ENCODE measurements around the gene USP10. TPM values are rescaled to one million over a fixed set of nuclear protein-coding genes. Genes with fewer than 3 reads are reported as not detected.

The USP10 gene
- total RNA-seq, 1 donor from 2014 or later: 100 TPM

DNA sequence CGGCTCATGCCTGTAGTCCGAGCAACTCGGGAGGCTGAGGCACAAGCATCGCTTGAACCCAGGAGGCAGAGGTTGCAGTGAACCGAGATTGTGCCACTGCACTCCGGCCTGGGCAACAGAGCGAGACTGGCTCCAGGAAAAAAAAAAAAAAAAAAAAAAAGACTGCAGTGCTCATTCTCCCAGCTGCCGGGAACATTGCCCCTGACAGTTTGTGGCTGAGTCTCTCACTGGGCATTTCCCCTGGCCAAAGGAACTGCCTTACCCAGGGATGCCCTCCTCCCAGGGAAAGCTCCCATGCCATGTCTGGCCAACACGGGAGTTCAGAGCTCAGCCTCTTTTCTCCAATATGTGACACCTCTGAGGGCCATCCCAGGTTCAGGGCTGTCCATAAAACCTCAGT lies 21.3 kb upstream of the USP10 start:
- peaks cover 13% of the 10 kb centered on the region for H3K4me1 Mint-ChIP-seq (ENCODE audit: low read depth, unreplicated experiment)
- no peak overlapping the region for H3K4me3 Mint-ChIP-seq (ENCODE audit: unreplicated experiment)
- H3K27ac Mint-ChIP-seq (ENCODE audit: unreplicated experiment): no peak overlapping the region
- peaks cover 7% of the 10 kb centered on the region for H3K9me3 Mint-ChIP-seq (ENCODE audit: unreplicated experiment)
- TF ChIP-seq, protein P1, sequence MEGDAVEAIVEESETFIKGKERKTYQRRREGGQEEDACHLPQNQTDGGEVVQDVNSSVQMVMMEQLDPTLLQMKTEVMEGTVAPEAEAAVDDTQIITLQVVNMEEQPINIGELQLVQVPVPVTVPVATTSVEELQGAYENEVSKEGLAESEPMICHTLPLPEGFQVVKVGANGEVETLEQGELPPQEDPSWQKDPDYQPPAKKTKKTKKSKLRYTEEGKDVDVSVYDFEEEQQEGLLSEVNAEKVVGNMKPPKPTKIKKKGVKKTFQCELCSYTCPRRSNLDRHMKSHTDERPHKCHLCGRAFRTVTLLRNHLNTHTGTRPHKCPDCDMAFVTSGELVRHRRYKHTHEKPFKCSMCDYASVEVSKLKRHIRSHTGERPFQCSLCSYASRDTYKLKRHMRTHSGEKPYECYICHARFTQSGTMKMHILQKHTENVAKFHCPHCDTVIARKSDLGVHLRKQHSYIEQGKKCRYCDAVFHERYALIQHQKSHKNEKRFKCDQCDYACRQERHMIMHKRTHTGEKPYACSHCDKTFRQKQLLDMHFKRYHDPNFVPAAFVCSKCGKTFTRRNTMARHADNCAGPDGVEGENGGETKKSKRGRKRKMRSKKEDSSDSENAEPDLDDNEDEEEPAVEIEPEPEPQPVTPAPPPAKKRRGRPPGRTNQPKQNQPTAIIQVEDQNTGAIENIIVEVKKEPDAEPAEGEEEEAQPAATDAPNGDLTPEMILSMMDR (IDR thresholded peaks at IDR 0.05; ENCODE audit: partially characterized antibody, unreplicated experiment): no peak
- H3K27me3 Mint-ChIP-seq (ENCODE audit: unreplicated experiment): peaks cover 2% of the 10 kb centered on the region
- H3K36me3 Mint-ChIP-seq (ENCODE audit: unreplicated experiment): no peaks in the 10 kb centered on the region
- DNase-seq: no peak

DNA sequence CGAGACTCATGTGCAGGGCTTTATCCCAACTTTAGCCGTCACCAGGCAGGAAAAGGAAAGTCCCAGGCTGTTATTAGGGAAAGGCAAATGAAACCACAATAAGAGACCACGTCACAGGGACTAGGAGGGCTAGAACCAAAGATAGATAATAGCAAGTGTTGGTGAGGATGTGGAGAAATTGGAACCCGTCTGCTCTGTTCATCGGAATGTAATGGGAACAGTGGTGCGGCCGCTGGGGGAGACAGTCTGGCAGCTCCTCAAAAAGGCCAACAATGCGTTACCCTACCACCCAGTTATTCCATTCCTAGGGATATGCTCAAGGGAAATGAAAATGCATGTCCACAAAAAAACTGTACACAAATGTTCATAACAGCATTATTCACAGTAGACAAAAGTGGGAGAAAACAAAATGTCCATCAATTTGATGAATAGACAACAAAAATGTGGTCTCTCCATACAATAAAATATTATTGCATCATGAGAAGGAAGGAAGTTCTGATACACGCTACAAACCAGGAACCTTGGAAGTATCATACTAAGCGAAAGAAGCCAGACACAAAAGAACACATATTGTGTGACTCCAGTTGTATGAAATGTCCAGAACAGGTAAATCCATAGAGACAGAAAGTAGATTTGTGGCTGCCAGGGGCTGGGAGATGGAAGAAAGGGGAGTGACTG lies 19.5 kb upstream of the USP10 start:
- no peak overlapping the region for H3K27ac Mint-ChIP-seq (ENCODE audit: unreplicated experiment)
- H3K4me3 Mint-ChIP-seq (ENCODE audit: unreplicated experiment): no peak overlapping the region
- TF ChIP-seq, protein P1 (IDR thresholded peaks at IDR 0.05; ENCODE audit: partially characterized antibody, unreplicated experiment): no peak
- H3K9me3 Mint-ChIP-seq (ENCODE audit: unreplicated experiment): peaks cover 7% of the 10 kb centered on the region
- peaks cover 2% of the 10 kb centered on the region for H3K27me3 Mint-ChIP-seq (ENCODE audit: unreplicated experiment)
- H3K4me1 Mint-ChIP-seq (ENCODE audit: low read depth, unreplicated experiment): peaks cover 14% of the 10 kb centered on the region
- no peaks in the 10 kb centered on the region for H3K36me3 Mint-ChIP-seq (ENCODE audit: unreplicated experiment)
- DNase-seq: no peak

DNA sequence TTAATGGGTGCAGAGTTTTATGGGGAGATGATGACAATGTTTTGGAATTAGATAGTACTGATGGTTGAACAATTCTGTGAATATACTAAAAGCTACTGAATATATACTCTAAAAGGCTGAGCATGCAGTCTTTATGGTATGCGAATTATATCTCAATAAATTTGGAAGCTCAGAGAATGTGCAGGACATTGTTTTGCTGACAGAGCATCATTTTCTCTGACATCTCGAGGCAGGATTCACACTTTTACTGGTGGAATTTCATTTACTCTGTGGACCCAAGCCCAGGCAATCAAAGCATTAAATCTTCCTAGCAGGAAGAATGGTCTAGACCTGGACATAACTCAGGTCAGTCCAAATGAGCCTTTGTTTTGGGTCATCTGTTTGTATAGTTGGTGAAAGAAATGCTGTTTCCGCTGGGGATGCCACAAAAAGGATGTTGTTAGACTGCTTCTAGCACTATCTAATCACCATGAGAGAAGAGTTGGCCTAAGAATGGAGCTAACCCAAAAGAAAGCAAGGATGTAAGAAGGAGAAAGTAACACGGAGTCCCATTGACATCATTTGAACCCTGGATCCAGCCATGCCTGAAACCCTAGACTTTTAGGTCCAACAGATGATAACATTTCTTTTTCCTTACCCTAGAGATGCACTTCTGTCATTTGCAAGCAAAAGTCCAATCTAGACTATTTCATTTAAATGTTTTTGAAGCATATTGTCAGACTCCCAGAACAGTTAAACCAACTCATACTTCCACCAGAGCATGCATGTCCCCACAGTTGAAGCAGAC lies 18.8 kb upstream of the USP10 start:
- H3K4me3 Mint-ChIP-seq (ENCODE audit: unreplicated experiment): no peak overlapping the region
- no peaks in the 10 kb centered on the region for H3K36me3 Mint-ChIP-seq (ENCODE audit: unreplicated experiment)
- no peak overlapping the region for H3K27ac Mint-ChIP-seq (ENCODE audit: unreplicated experiment)
- TF ChIP-seq, protein P1 (IDR thresholded peaks at IDR 0.05; ENCODE audit: partially characterized antibody, unreplicated experiment): no peak
- DNase-seq: no peak
- H3K4me1 Mint-ChIP-seq (ENCODE audit: low read depth, unreplicated experiment): peaks cover 14% of the 10 kb centered on the region
- H3K9me3 Mint-ChIP-seq (ENCODE audit: unreplicated experiment): peaks cover 7% of the 10 kb centered on the region
- H3K27me3 Mint-ChIP-seq (ENCODE audit: unreplicated experiment): peaks cover 2% of the 10 kb centered on the region

DNA sequence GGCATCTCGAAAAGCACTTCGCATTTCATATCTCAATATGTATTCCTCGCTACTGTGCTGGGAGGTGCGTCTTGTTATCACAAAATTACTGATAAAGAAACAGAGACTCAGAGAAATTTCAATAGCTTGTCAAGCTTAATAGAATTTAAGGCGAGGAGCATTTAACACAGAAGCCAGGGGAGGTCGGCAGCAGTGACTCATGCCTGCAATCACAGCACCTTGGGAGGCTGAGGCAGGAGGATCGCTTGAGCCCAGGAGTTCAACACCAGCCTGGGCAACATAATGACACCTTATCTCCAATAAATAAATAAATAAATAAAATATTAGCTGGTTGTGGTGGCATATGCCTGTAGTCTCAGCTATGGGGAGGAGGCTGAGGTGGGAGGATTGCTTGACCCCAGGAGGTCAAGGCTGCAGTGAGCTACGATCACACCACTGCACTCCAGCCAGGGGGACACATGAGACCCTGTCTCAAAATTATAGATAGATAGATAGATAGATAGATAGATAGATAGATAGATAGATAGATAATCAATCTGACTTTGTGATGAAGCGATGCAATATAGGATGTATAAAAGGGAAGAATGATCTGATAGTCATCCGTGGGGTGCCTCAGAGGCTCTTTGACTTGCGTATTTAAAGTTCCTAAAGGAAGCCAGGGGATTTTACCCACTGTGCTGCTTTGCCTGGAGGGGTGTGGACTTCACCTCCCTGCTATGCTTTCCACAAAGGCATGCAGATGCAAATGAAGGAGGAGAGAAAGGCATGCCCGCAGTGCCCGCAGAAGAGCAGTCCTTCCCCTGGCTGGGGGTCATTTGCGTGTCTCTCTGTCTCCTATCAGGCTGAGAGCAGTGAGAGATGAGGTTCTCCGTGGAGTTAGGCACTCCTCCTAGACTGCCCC lies 15.9 kb upstream of the USP10 start:
- DNase-seq: no peak
- peaks cover 5% of the 10 kb centered on the region for H3K36me3 Mint-ChIP-seq (ENCODE audit: unreplicated experiment)
- H3K9me3 Mint-ChIP-seq (ENCODE audit: unreplicated experiment): peaks cover 4% of the 10 kb centered on the region

More for the DNA sequence above, 15.9 kb upstream of the USP10 start:
- H3K27me3 Mint-ChIP-seq (ENCODE audit: unreplicated experiment): no peaks in the 10 kb centered on the region
- H3K4me3 Mint-ChIP-seq (ENCODE audit: unreplicated experiment): no peak overlapping the region
- TF ChIP-seq, protein P1 (IDR thresholded peaks at IDR 0.05; ENCODE audit: partially characterized antibody, unreplicated experiment): no peak
- peaks cover 14% of the 10 kb centered on the region for H3K4me1 Mint-ChIP-seq (ENCODE audit: low read depth, unreplicated experiment)
- H3K27ac Mint-ChIP-seq (ENCODE audit: unreplicated experiment): no peak overlapping the region

Data from glutamatergic neuron (in vitro differentiated cells).